AML-193 (cell line): Measurements from ENCODE around the gene ST3GAL4.
A peak's percentile ranks its signal among the peaks of the same experiment; 100 is the strongest.
"Not testable (repeated sequence)": the region's sequence is repeated elsewhere in the genome, so short reads cannot be mapped to it uniquely, and the experiment has no call there.

Experiments
- DNase-seq, 2 experiments: peaks; one replicate each; lab custom pipeline; 2025; lab: John Stamatoyannopoulos, UW

ST3GAL4 gene

DNA sequence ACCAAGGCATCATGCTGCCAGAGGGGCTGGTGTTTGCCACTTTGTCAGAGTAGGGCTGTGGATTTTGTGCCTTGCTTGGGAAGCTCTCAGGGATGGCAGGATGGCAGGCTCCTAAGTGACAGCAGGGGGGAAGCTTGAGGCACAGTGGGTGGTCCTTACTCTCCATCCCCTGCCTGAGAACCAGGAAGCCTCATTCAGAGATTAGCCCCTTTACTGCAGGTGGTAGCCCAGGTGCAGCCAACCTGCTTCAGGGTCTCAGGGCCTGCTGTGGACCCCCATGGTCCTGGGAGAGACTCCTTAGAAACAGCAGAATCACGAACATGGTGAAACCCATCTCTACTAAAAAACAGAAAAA lies 8.9 kb upstream of the ST3GAL4 start:
- no peak for DNase-seq

- DNase-seq, result not testable (repeated sequence)
Observed at GRCh38 chr11:126346946-126347345, 8.5 kb upstream of the ST3GAL4 start.

DNA sequence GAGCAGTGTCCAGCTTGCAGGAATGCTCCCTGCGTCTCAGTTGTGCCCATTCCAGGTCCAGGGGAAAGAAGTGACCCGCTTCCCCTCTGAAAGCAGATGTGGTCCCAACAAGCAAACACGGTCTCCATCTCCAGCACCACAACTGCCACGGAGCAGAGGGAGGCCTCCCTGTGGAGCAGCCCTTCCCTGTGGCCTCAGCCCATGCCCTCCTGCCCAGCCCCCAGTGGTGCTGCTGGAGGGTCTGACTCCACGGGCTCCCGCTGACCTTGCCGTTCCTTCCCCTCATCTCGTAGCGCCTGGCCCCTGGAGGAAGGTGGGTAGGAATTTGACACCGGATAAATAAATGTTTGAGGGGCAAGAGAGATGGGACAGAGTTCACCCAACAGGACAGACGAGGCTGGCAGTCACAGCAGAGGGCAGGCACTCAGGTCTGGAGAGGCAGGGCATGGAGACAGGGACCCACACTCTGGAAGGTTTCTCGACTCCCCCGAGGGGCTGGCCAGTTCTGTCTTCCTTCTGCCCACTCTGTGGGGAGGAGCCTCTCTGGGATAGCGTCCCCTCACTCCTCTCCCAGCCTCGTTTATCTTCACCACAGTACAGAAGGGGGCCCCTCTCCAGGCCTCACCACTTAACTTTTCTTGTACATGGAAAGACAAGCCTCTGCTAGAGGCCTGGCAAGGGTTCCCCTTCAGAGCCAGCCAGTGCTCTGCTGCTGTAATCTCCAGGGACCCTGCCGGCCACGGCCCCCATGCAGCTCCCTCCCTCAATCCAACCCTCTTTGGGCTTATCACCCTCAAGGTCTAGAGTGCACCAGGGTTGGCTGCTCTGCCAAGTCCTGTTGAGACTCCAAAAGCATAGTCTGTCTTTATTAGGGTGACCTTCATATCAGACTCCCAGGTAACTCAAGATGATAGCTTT lies 7.5 kb upstream of the ST3GAL4 start:
- no peak for DNase-seq

- DNase-seq, result no peak
Observed at GRCh38 chr11:126348806-126349582, 6.5 kb upstream of the ST3GAL4 start.

- DNase-seq, result no peak
Observed at GRCh38 chr11:126350836-126351235, 4.7 kb upstream of the ST3GAL4 start.

DNA sequence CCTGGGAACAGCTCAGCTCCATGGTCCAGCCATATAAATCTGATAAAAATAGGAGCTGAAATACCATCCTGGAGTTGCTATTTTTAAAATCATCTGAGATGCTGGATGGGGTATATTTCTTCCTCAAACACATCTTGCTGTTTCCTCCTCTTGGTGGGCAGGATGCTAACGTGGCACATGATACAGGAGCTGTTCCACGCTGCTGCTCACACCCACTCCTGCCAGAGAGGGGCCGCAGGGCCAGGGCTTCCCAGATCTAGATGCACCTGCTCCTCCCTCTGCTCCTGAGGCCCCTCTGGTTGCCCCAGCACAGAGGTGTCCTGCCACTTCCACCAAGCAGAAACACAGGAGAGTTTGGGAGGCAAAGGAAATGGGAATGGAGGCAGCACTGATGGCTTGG lies 3.3 kb upstream of the ST3GAL4 start:
- DNase-seq, result no peak

GRCh38 chr11:126352934-126353801 lies 2.3 kb upstream of the ST3GAL4 start:
- peak; percentile 85 to 86 for DNase-seq

GRCh38 chr11:126354631-126355323 lies 709 bp upstream of the ST3GAL4 start:
- no peak for DNase-seq

GRCh38 chr11:126355926-126356897 lies 726 bp downstream of the ST3GAL4 start:
- peak; percentile 49 to 59 for DNase-seq

DNA sequence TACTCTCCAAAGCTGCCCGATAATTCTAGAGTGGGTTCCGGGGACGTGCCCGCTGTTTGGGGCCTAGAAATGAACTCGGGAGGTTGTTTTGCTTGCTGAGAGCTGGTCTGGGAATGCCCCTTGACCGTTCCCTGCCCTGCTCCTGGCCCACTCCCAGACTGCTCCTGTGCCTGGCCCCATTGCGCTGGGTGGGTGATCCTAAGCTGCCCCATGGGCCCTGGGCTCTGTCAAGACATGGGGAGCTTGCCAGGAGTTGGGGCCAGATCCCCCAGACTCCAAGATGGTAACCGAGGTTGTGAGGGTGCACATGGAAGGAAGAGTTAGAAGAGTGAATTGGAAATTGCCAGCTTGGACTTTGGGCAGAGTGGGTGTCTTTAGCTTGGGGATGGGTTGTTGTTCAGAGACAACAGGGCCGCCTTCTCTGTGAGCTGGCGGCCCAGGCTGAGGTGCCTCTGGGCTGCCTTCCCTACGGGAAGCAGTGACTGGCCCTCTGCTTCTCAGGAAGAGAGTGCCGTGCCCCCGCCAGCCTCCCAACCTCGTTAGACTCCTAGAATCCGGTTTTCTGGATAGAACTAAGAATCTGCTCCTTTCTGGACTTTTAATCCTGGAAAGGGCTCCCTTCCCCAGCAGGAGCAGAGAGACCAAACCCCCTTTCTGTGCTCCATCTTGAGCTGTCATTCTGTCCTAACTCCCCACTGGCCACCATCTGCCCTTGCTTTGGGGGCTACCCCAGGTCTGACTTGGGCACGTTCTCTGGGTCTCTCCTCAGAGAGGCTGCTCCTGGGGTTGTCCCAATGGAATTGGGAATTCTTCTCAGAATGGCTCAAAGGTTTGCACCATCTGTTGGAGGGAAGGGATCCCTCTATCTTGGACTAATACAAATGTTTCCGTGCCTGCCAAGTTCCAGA lies 1.8 kb downstream of the ST3GAL4 start:
- DNase-seq, result no peak

GRCh38 chr11:126357969-126358762 lies 2.7 kb downstream of the ST3GAL4 start:
- peak; percentile 28 to 42 for DNase-seq

GRCh38 chr11:126358763-126359160 lies 3.3 kb downstream of the ST3GAL4 start:
- DNase-seq, result no peak

- peak in 1 of 2 experiments; percentile 28 for DNase-seq
Observed at GRCh38 chr11:126359431-126360048, 4.1 kb downstream of the ST3GAL4 start.

DNA sequence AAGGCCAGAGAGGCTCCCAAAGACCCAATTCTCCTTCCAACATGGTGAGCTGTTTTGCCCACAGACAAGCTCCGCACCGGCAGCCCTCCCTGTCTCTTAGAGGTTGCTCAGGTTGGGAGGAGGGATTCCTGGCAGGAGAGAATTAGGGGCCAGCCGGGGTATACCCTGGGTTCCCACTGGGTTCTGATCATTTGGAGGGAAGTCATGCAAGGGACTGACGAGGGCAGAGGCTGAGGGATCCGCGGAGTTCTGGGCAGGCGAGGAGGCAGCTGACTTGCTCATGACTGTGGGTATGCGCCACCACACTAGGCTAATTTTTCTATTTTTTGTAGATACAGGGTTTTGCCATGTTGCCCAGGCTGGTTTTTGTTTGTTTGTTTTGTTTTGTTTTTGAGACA lies 4.6 kb downstream of the ST3GAL4 start:
- no peak for DNase-seq

GRCh38 chr11:126361400-126361799 lies 5.9 kb downstream of the ST3GAL4 start:
- no peak for DNase-seq

GRCh38 chr11:126362879-126363655 lies 7.6 kb downstream of the ST3GAL4 start:
- no peak for DNase-seq

GRCh38 chr11:126363706-126364248 lies 8.3 kb downstream of the ST3GAL4 start:
- DNase-seq, result no peak
